GM18870 (cell line): Measurements from ENCODE around the gene SEMA3A.

Experiments
- ATAC-seq: cut with Tn5 transposase; IDR thresholded peaks from one replicate; pipeline ENCODE4 v1.9.1; 2021; ENCODE audit warnings: moderate library complexity; ENCODE audit not compliant: unreplicated experiment

SEMA3A gene

GRCh38 chr7:83952236-83952635, 242.4 kb downstream of the SEMA3A start:
- no peak for ATAC-seq

GRCh38 chr7:83947260-83947659, 247.3 kb downstream of the SEMA3A start:
- ATAC-seq = peak; percentile 76

DNA sequence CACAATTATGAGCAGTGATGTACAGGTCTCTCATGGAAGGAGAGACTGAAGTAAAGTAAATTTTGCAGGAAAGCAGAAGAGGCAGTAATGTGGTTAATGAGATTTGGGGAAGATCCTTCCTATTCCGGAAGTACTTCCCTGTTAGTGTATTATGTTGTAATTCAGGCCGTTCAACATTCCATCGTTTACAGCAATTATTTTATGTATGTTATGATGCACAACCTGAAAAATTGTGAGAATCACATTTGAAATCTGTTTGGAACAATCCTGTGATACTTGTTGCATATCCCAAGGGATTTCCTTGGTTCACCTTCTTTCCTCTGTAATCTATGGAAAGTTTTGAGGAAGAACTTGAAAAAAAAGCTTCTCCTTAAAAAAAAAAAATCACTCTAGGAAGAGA, 247.8 kb downstream of the SEMA3A start:
- ATAC-seq = no peak

DNA sequence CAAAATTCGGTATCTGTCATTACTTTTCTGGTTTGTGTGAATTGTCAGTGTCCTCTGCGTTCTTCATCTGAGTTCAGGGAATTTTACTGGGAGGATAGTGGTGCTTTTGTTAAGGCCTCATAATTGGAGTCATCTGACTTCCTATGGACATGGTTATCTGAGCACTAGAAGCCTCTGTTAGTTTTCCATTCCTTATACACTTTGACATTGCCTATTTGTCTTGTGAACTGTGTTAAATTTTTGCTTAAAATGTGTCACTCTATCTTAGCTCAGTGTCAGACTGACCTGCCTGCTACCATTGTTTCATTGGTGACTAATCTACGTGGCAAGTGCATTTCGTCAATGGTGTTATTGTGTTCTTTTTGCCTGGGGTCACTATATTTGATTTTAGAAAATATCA, 253.3 kb downstream of the SEMA3A start:
- no peak for ATAC-seq

GRCh38 chr7:83937930-83938329, 256.7 kb downstream of the SEMA3A start:
- ATAC-seq = no peak

DNA sequence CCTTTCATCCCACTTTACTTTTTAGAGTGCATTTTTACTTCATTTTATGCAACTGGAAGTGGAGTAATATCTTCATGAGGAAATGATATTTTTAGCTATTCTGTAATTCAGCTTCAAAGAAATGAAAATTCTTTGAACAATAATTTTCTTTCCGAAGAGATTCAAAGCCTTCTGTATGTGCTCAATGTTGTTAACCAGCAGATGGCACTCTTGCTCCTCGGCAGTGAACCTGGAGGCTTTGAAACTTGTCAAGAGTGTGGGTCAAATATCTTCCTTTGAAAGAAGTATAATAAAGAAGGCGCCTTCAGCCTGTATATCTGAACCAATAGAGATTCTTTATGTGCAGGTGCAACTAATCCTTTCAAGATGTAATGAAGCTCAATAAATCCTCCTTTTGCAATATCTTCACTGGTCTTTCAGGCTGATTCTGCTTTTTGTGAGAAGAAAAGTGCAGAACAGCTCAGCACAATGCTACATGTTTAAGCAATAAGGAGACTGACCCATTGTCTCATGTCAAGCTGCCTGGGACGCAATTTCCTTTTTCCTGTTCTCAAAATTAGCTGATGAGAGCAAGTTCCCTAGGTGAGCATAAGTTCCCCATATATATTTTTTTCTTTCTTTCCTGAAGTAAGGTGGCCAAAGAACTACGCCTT, 258.4 kb downstream of the SEMA3A start:
- peak; percentile 82 for ATAC-seq

DNA sequence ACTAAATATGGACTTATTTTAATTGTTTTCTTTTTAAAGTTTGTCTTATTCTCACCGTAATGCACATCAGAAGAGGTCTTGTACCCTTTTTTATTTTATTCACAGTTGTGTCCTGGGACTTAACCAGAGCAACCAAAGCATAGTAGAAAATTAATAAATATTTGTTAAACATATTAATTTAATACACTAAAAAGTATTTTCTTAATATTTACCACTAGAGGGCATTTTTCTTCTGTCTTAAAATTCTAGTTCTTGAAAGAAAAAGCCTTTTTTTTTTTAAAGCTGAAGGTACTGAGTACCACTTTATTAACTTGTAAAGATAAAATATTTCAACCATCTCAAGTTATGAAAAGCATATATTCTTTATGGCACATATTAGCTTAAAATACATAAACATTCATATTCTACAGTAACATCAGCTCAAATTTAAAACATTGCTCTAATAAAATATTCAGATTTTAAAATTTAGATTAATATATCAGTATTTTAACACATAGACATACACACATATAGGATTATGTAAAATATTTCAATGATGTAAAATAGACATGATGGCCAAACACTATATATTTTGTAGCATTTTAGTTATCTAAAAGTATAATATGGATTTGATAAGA, 260.4 kb downstream of the SEMA3A start:
- ATAC-seq = no peak

GRCh38 chr7:83931968-83932367, 262.6 kb downstream of the SEMA3A start:
- ATAC-seq = no peak

GRCh38 chr7:83930262-83930661, 264.3 kb downstream of the SEMA3A start:
- no peak for ATAC-seq

- ATAC-seq = peak; percentile 57
Observed at GRCh38 chr7:83925860-83926259, 268.7 kb downstream of the SEMA3A start.

GRCh38 chr7:83921941-83922607, 272.5 kb downstream of the SEMA3A start:
- ATAC-seq = no peak

DNA sequence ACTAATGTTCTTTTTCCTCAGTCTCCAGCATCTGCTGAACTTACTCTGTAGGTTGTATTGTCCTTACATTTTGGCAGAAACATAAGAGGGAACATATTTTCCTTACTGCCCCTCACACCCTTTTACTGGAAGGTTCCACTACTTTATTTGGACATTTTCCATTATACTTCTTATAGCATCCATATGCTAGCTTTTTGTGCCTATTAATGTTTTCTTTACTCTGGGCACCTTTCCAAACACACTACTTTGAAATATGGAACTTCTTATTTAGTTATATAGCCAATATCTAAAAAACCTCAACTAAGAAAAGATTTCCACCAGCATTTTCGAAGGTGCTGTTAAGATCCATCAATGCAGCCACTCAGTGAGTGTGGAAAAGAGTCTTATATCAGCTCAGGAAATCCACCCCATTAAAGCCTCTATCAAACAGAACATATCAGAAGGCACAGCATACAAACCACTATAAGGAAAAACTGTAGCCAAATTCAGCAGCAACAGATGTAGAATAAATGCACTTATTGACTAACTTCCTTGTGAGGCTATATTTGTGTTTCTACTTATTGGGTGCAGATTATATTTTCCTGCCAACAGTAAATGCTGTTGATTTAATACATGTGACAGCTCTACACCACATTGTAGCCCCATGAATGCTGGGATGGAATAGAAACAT, 273.2 kb downstream of the SEMA3A start:
- no peak for ATAC-seq

- no peak for ATAC-seq
Observed at GRCh38 chr7:83918142-83918541, 276.4 kb downstream of the SEMA3A start.

DNA sequence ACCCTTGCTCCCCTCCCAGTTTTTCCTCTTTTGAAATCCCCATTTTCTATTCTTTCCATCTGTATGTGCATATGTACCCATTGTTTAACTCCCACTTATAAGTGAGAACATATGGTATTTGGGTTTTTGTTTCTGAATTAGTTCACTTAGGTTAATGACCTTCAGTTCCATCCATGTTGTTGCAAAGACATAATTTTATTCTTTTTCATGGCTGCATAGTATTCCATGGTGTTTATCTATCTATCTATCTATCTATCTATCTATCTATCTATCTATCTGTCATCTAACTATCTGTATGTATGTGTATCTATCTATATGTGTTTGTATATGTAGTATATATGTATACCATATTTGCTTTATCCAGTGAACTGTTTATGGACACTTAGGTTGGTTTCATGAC, 281.4 kb downstream of the SEMA3A start:
- ATAC-seq = no peak

GRCh38 chr7:83908526-83908925, 286.1 kb downstream of the SEMA3A start:
- ATAC-seq = no peak
